Endothelial cell of hepatic sinusoid (primary cell): ENCODE data around the gene SLCO3A1.

Experiments used
- in situ Hi-C: cut with HindIII; loops from 2 replicates; pipeline ENCODE4 v1.10.0; 2017; ENCODE audit warnings: low sequenced_read_pairs

SLCO3A1 gene

GRCh38 chr15:92116330-92116729 lies 262.8 kb downstream of the SLCO3A1 start:
- in situ Hi-C loops: no loop called here

DNA sequence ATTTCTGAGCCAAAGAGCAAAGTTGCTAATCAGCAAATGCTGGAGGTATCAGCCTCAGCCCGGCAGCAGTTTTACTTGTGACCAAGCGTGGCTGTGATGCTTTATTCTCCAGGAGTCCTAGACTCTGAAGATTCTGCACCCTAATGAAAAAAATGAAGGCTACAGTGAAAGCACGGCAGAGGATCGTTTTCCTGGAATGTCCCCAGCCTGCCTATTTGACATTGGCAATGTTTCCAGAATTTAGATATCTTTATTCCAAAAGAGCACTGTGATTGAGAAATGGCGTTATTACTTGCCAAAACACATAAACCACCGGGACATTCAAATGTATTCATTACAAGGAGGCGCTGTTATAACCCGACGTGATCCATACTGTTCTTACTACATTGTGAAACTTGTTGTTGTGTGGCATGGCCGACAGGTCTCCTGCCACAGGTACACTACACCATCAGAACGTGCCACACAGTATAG lies 263.8 kb downstream of the SLCO3A1 start:
- in situ Hi-C loops: no loop called here

DNA sequence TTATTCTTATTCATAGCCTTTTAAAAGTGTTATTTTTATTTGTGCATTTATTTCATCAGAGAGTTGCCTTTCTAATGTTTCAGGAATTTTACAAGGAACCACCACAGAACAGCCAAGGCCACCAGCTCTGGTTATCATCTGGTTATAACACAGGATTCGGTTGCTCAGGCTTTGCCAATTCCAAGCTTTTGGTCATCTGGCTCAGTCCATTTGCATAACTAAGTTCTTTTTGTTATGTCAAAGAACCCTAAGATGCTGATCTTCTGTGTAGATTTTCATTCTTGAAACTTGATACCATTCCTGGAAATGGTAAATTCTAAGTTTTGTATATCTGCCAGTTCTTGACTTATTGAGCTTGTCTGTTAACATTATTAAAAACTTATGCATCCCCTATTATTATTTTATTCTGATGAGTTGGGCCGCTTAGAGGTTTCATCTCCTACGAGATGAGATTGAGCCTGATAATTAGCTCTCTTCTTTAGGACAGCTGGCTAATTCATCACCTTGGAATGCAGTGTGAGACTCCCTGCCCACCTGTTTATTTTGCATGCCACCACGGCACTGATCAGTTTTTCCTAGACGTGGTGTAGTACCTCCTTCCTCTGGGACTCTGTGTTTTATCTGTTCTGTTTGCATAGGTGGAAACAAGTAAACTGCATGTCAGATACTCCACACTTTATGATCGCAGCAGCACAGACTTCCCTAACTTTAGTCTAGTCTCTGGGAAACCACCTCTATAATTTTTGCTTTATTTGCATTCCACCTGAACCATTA lies 264.8 kb downstream of the SLCO3A1 start:
- in situ Hi-C loops: no loop called here

DNA sequence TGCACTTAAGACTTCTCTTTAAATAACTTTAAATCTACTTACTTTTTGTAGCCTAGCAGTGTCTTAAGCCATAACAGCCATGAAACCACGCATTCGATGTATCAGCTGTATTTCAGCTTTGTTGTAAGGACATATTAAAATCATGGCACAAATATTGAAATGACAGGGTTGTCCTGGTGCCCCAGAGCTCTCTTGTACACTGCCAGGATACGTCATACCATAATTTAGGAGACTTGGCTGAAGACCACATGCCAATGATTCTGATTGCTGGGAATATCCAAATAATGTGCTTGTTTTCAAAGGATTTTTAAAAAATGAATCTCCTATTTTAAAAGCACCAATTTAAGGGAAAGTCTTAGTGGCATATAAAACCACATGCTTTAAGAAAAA lies 265.4 kb downstream of the SLCO3A1 start:
- in situ Hi-C loops: no loop called here

DNA sequence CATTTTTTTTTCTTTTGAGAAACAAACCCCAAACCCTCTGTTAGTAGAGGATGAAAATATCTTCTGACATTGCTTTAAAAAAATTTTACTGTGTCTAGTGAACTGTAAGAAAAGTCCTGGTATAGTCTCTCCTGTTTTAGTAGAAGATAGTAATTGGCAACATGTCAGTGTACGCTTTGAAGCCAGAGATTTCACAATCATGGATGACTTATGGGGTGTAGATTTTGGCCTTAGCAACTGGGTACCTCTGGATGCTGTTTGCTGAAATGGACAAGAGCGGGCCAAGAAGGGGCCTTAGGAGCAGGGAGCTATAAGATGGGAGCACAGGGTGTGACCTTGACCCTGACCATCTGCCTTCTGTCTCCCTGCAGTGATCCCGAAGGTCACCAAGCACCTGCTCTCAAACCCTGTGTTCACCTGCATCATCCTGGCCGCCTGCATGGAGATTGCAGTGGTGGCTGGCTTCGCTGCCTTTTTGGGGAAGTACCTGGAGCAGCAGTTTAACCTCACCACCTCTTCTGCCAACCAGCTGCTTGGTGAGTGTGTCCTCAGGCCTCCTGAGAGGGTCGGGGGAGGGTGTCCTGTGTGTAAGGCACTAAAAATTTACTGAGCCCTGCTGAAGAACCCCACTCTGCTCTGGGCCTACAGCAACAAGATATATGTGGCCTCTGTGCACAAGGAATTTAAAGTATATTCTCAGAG lies 266.7 kb downstream of the SLCO3A1 start:
- in situ Hi-C loops: no loop called here

- in situ Hi-C loops: no loop called here
These were observed 267.5 kb downstream of the SLCO3A1 start for GRCh38 chr15:92121047-92121446.

- in situ Hi-C loops: no loop called here
These were observed 268.8 kb downstream of the SLCO3A1 start for GRCh38 chr15:92122259-92122658.

DNA sequence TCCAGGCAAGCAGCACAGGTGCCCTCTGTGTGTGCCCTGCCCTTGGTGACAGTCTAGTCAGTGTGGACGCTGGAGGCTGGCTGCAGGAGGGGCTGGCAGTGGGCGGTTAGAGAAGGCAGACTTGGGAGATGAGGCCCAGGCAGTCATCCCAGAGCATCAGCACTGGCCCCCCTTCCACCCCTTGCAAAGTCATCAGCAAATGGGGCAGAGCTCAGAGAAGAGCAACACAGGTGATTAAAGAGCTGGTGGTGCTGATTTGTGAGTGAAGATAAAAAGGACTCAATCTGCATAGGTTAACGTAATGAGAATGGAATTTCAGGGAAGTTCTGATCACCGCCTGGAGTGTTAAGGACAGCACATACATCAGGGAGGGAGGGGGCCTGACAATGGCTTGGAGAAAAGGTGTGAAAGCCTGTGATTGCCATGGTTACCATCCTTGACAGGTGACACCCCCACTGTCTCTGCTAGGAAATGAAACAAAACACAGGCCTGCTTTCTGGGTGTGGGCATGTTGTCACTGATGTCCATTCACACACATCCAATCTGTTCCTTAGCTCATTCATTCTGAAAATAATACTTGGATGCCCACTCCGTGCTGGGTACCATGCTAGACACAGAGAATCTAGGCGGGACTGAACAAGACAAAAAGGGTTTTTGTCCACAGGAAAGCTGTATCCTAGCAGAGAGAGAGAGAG lies 270.6 kb downstream of the SLCO3A1 start:
- in situ Hi-C loops: no loop called here

DNA sequence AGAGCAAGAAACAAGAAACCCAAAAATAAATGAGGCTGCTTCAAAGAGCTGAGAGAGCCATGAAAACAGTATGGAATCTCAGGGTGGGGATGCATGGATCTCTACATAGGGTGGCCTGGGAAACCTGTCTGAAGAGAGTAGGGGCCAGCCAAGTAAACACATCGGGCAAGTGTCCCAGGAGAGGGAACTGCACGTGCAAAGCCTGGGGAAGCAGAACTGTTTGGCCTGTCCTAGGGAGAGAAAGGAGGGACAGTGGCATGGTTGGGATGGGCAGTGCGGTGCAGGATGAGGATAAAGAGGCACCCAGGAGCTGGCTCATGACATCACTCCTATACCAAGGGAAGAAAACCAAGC lies 271.1 kb downstream of the SLCO3A1 start:
- in situ Hi-C loops: no loop called here

GRCh38 chr15:92128788-92129187 lies 275.3 kb downstream of the SLCO3A1 start:
- in situ Hi-C loops: no loop called here

- in situ Hi-C loops: loop anchor here (5.0 kb wide), 1 partner anchor 102 kb away; no protein-coding TSS in a partner anchor
These were observed 276.7 kb downstream of the SLCO3A1 start for GRCh38 chr15:92130244-92130643.

DNA sequence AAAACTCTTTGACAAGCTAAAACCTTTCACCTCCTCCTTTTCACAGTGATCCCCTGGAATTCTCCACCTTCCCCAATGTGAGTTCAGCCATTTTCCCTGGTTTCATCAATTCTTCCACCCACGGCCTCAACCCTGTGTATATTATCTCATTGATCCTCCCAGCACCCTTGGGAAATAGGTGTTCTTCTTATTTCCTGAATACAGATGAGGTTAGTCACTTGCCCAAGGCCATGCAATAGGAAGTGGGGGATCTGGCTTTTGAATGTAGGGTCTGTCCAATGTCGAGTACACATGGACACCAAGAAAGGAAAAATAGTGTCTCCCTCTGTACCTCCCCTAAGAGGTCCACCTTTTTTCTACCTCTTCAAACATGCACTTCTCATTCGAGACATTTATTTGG lies 277.4 kb downstream of the SLCO3A1 start:
- in situ Hi-C loops: loop anchor here (5.0 kb wide), 1 partner anchor 101 kb away; no protein-coding TSS in a partner anchor

- in situ Hi-C loops: loop anchor here (5.0 kb wide), 1 partner anchor 99 kb away; no protein-coding TSS in a partner anchor
These were observed 279.7 kb downstream of the SLCO3A1 start for GRCh38 chr15:92132982-92133755.

- in situ Hi-C loops: no loop called here
These were observed 287.3 kb downstream of the SLCO3A1 start for GRCh38 chr15:92140796-92141195.

DNA sequence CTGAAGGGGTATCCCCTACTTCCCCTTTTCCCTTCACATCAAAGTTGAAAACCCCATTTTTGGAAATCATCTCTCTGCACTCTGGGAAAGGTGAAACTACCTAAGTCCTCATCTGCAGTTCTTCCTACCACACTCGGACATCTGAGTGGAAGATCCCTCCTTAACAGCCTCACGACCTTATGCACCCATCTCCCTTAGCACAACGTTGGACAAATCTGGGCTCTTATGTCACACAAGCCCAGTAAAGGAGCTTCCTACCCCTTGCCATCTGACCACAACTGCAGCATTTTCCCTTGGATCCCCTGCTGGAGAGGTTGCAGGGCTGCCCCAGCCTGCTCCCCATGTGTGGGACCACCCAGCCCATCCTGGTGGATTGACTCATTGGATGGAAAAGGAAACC lies 288.1 kb downstream of the SLCO3A1 start:
- in situ Hi-C loops: no loop called here

DNA sequence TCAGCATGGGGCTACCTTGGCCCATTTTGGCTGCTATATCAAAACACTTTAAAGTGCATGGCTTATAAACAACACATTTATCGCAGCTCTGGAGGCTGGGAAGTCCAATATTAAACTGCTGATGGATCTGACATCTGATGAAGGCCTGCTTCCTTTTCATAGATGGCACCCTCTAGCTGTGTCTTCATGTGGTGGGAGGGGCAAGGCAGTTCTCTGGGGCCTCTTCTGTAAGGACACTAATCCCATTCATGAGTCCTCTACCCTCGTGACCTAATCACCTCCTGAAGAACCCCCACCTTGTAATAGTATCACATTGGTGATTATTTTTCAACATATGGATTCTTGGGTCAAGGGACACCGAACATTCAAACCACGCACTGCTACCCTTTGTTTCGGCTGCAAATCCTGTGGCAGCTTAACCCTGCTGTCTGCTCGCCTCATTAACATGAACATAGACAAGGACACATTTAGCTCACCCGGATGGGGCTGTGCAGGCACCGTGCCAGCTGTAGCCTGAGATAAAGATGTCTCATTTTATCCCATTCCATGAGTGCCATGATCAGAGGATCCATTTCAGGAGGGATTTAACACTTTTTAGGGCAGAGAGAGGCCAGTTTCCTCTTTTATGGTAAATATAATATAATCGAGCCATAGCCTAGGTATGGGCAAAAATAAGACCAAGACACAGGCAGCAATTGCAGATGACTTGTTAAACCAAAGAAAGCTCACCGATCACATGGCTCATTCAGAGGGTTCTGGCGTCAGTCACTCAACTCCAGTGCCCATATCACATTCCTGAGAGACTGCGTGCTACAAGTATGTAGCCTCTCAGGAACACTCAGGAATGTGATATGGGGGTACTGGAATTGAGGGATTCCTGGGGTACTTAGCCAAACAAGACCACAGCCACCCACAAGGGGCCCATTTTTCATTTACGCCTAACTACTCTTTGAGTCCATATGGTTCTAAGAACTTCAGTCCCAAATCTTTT lies 289.0 kb downstream of the SLCO3A1 start:
- in situ Hi-C loops: no loop called here

- in situ Hi-C loops: no loop called here
These were observed 290.3 kb downstream of the SLCO3A1 start for GRCh38 chr15:92143765-92144164.

DNA sequence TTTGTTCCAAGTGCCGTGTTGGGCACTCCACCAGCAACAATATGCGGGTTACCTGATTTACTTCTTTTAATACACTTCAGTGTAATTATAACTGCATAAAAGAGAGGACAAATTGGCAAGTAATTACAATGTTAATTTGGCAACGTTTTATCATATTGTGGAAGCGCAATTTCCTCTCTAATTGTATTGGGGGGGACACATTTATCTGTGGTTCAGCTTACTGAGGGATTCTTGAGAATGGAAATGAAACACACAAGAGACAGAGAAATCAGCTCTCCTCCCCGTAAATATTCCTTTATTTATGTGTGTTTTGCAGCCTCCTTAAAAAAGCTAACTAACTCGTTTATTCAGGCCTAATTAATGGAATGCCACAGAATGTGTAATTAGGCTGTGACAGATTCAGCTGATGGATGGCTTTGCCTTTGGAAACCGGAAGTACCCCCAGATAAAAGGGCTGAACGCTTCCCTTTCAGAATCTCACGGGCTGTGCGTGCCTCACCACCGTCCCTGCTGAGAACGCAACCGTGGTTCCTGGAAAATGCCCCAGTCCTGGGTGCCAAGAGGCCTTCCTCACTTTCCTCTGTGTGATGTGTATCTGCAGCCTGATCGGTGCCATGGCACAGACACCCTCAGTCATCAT lies 293.1 kb downstream of the SLCO3A1 start:
- in situ Hi-C loops: no loop called here

DNA sequence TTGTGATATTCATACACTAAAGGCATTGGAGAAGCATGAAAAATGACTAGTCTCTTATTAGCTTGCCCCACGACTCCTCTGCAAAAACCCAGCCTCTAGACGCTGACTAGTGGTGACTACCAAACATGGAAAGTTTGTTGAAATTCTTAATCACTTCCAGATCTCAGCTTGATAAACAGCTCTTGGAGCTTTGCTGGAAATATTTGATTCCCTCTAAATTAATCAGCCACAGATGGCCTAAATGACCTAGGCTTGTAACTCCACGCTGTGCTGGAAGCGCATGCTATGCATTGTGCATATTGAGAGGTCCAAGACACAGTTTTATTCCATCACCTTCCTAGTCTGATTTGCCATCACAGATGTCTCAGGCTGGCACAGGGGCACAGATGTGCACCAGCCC lies 295.5 kb downstream of the SLCO3A1 start:
- in situ Hi-C loops: no loop called here
